GM12878 (cell line): Measurements from ENCODE around the gene MAGEA9. TPM values are rescaled to one million over a fixed set of nuclear protein-coding genes. Genes with fewer than 3 reads are reported as not detected.

Experiments
- ATAC-seq: fragments of 200-7000 bp; cut with Tn5 transposase; 3 replicates; pipeline ENCODE4 v1.9.1; 2020; ENCODE audit warnings: mild to moderate bottlenecking, moderate library complexity
- BruUV-seq: library from RNA; stranded (reverse); fragments of 400-500 nt; replicated peaks from 2 replicates; lab custom pipeline; 2021; lab: Mats Ljungman, UMichigan
- CTCF ChIA-PET: fragments of 300-600 bp; sonication (Branson Sonifier 250); formaldehyde crosslinking; extraction: SDS; loops from one replicate; lab custom pipeline; 2021; ENCODE audit warnings: inconsistent platforms; lab: Yijun Ruan, JAX
- POLR2A ChIA-PET: fragments of 350-600 bp; formaldehyde crosslinking; extraction: SDS; loops from one replicate; lab custom pipeline; 2021; ENCODE audit warnings: inconsistent platforms; lab: Charles Lee
- RAD21 ChIA-PET: fragments of 300-600 bp; sonication (Branson Sonifier 250); formaldehyde crosslinking; loops from one replicate; lab custom pipeline; 2023; ENCODE audit warnings: antibody characterized with exemption; ENCODE audit not compliant: unreplicated experiment; lab: Charles Lee
- SMC1A ChIA-PET: fragments of 300-600 bp; sonication (Branson Sonifier 250); formaldehyde crosslinking; loops from one replicate; lab custom pipeline; 2023; ENCODE audit not compliant: unreplicated experiment, uncharacterized antibody; lab: Charles Lee
- DNase-seq: peaks from one replicate; pipeline ENCODE4 v3.0.0-alpha.2; 2011; ENCODE audit warnings: low read depth, low spot score
- FAIRE-seq: peaks from 3 replicates; lab custom pipeline; 2011; peaks lifted over from hg19 to GRCh38; lab: Jason Lieb, UNC
- H2AFZ ChIP-seq: 2 replicates; pipeline ENCODE4 v1.6.0; 2011; ENCODE audit warnings: low read depth, low read length, control low read depth; ENCODE audit not compliant: control insufficient read depth
- H3K27ac ChIP-seq: 2 replicates; pipeline ENCODE4 v1.5.1; 2011; ENCODE audit warnings: control low read depth; ENCODE audit not compliant: control insufficient read depth, insufficient read depth
- H3K27me3 ChIP-seq, 2 experiments: replicated peaks in 1 of 2; 2 replicates each; pipeline versions ENCODE4 v1.6.0 to v1.6.1; 2011; ENCODE audit warnings: low read length in 1 of 2; ENCODE audit not compliant: control insufficient read depth in 2 of 2, insufficient read depth in 2 of 2
- H3K36me3 ChIP-seq, 2 experiments: 2 replicates each; pipeline ENCODE4 v1.5.1; 2011; ENCODE audit warnings: low read length in 1 of 2; ENCODE audit not compliant: control insufficient read depth in 2 of 2, insufficient read depth in 2 of 2
- H3K4me1 ChIP-seq: 2 replicates; pipeline ENCODE4 v1.6.1; 2011; ENCODE audit warnings: mild to moderate bottlenecking, low read length, moderate library complexity, mixed read lengths; ENCODE audit not compliant: control insufficient read depth, insufficient read depth
- H3K4me2 ChIP-seq: 2 replicates; pipeline ENCODE4 v1.6.0; 2011; ENCODE audit warnings: control low read depth; ENCODE audit not compliant: control insufficient read depth, insufficient read depth
- H3K4me3 ChIP-seq: fragments of 200-600 bp; sonication (generic); 2 replicates; pipeline ENCODE4 v1.5.1; 2016
- H3K79me2 ChIP-seq: 2 replicates; pipeline ENCODE4 v1.6.0; 2011; ENCODE audit warnings: low read length; ENCODE audit not compliant: control insufficient read depth, insufficient read depth
- H3K9ac ChIP-seq: 2 replicates; pipeline ENCODE4 v1.8.0; 2011; ENCODE audit warnings: low read length, control low read depth, mixed read lengths; ENCODE audit not compliant: control insufficient read depth, insufficient read depth
- H3K9me3 ChIP-seq: replicated peaks from 3 replicates; pipeline ENCODE4 v1.5.1; 2011; ENCODE audit warnings: mild to moderate bottlenecking, low read length; ENCODE audit not compliant: control insufficient read depth, insufficient read depth
- H4K20me1 ChIP-seq: 2 replicates; pipeline ENCODE4 v1.6.0; 2011; ENCODE audit not compliant: control insufficient read depth, insufficient read depth
- ASH2L ChIP-seq: fragments of 300-600, 200-600 bp; sonication (generic); IDR thresholded peaks from 2 replicates; pipeline ENCODE4 v1.6.1; 2017; ENCODE audit warnings: low read depth, mild to moderate bottlenecking, borderline replicate concordance
- ATF7 ChIP-seq: fragments of 450-650 bp; IDR thresholded peaks from 2 replicates; pipeline ENCODE4 v1.6.1; 2016; ENCODE audit warnings: low read depth, mild to moderate bottlenecking
- CBFB ChIP-seq: IDR thresholded peaks from 2 replicates; pipeline ENCODE4 v1.6.1; 2016; ENCODE audit warnings: antibody characterized with exemption, low read depth
- CREM ChIP-seq: IDR thresholded peaks from 2 replicates; pipeline ENCODE4 v1.6.1; 2014; ENCODE audit warnings: antibody characterized with exemption, low read depth
- E2F4 ChIP-seq: IDR thresholded peaks from 2 replicates; pipeline ENCODE4 v1.6.1; 2012; ENCODE audit warnings: low read depth, low read length, improper control_type of control experiment
- ETV6 ChIP-seq, 2 experiments: fragments of 450-650 bp in 1 of 2; IDR thresholded peaks in 1 of 2; conservative IDR thresholded peaks in 1 of 2; 2 replicates each; pipeline ENCODE4 v1.6.1; 2014; ENCODE audit warnings: antibody characterized with exemption in 1 of 2, borderline replicate concordance in 1 of 2, low read depth in 1 of 2, mild to moderate bottlenecking in 1 of 2, moderate library complexity in 1 of 2
- FOS ChIP-seq: IDR thresholded peaks from 3 replicates; pipeline ENCODE4 v1.6.1; 2011; ENCODE audit warnings: borderline replicate concordance; ENCODE audit not compliant: insufficient read length; ENCODE audit errors: extremely low read depth
- FOXK2 ChIP-seq: fragments of 450-650 bp; IDR thresholded peaks from 2 replicates; pipeline ENCODE4 v1.6.1; 2017; ENCODE audit warnings: mild to moderate bottlenecking, moderate library complexity
- GABPA ChIP-seq: IDR thresholded peaks from 2 replicates; pipeline ENCODE4 v1.6.1; 2014; ENCODE audit warnings: antibody characterized with exemption, low read depth, mild to moderate bottlenecking, inconsistent platforms
- NFXL1 ChIP-seq: fragments of 450-650 bp; IDR thresholded peaks from 2 replicates; pipeline ENCODE4 v1.6.1; 2017; ENCODE audit warnings: antibody characterized with exemption, mild to moderate bottlenecking, borderline replicate concordance
- PBX3 ChIP-seq: IDR thresholded peaks from 2 replicates; pipeline ENCODE4 v1.6.1; 2011; ENCODE audit warnings: mild to moderate bottlenecking, low read depth, low read length, moderate library complexity; ENCODE audit not compliant: insufficient replicate concordance
- POLR2AphosphoS2 ChIP-seq: IDR thresholded peaks from 2 replicates; pipeline ENCODE4 v1.6.1; 2011; ENCODE audit warnings: low read depth, mild to moderate bottlenecking, low read length, improper control_type of control experiment, moderate library complexity
- RCOR1 ChIP-seq: conservative IDR thresholded peaks from 2 replicates; pipeline ENCODE4 v1.6.1; 2012; ENCODE audit warnings: low read depth, low read length, improper control_type of control experiment
- RELB ChIP-seq: fragments of 450-650 bp; IDR thresholded peaks from 2 replicates; pipeline ENCODE4 v1.6.1; 2017; ENCODE audit warnings: low read depth, mild to moderate bottlenecking, moderate library complexity
- SREBF1 ChIP-seq: IDR thresholded peaks from 2 replicates; pipeline ENCODE4 v1.6.1; 2012; ENCODE audit warnings: mild to moderate bottlenecking, low read length
- TCF3 ChIP-seq: IDR thresholded peaks from 2 replicates; pipeline ENCODE4 v1.6.1; 2012; ENCODE audit warnings: low read depth, mild to moderate bottlenecking, low read length, borderline replicate concordance; ENCODE audit not compliant: insufficient read depth
- USF1 ChIP-seq: IDR thresholded peaks from 2 replicates; pipeline ENCODE4 v1.6.1; 2011; ENCODE audit warnings: borderline replicate concordance, low read depth, mild to moderate bottlenecking, moderate library complexity, mixed read lengths, low read length; ENCODE audit not compliant: insufficient read depth; ENCODE audit errors: extremely low read length
- ZBED1 ChIP-seq: IDR thresholded peaks from 2 replicates; pipeline ENCODE4 v1.6.1; 2016; ENCODE audit warnings: borderline replicate concordance
- ZNF24 ChIP-seq: fragments of 450-650 bp; IDR thresholded peaks from 2 replicates; pipeline ENCODE4 v1.6.1; 2017; ENCODE audit warnings: antibody characterized with exemption, mild to moderate bottlenecking
- WGBS: methylation state at CpG from one replicate; pipeline ENCODE4 v1.1.6; 2016; ENCODE audit warnings: low lambda C conversion rate; ENCODE audit not compliant: insufficient replicate concordance, insufficient coverage; ENCODE audit errors: missing lambda C conversion rate; 5-methylcytosine and 5-hydroxymethylcytosine counted together
- in situ Hi-C: fragments of 300-500 bp; cut with MboI; formaldehyde crosslinking; loops from 9 replicates; pipeline ENCODE4 v1.14.3; 2018; ENCODE audit warnings: mixed read lengths
- intact Hi-C: fragments of 100-400 bp; cut with micrococcal nuclease; formaldehyde crosslinking; loops from one replicate; pipeline ENCODE4 v1.14.2; 2022; ENCODE audit not compliant: unreplicated experiment
- polyA plus RNA-seq, 11 experiments: library from polyadenylated mRNA; depleted of rRNA in 4 of 11; unstranded in 6 of 11; stranded (reverse) in 5 of 11; fragments of >200 nt; fragmentation: Nextera tagmentation in 4 of 11; fragmentation: Illumina TruSeq in 1 of 11; extraction: Ambion mirVana in 4 of 11; extraction: Trizol in 1 of 11; gene quantifications; 1 replicate in 1 of 11; 2 replicates in 10 of 11; pipeline versions ENCODE4 v1.2.1 to v1.2.3, GENCODE V29; 2011 to 2016; ENCODE audit warnings: inconsistent platforms in 2 of 11, missing spikeins in 2 of 11, low read depth in 1 of 11
- total RNA-seq, 4 experiments: library from RNA; depleted of rRNA in 3 of 4; stranded (reverse); fragments of >200 nt in 3 of 4; fragmentation: Illumina TruSeq in 1 of 4; extraction: Trizol in 1 of 4; gene quantifications; 2 replicates each; pipeline versions ENCODE4 v1.2.1 to v1.2.3, GENCODE V29; 2013 to 2021

The MAGEA9 gene
- total and polyA plus RNA-seq, 10 of the 15 experiments (the other 5 are each of a cell fraction or from before 2014, with no cell fraction given), result not detected

GRCh38 chrX:149799095-149799714 is 17.5 kb downstream of the MAGEA9 start:
- no peaks in the 10 kb centered on the region for H3K9me3 ChIP-seq
- intact Hi-C loops (no loop called here), in situ Hi-C loops (no loop called here)
- H3K36me3 ChIP-seq, result no peaks in the 10 kb centered on the region
- H3K27ac ChIP-seq, result peak overlapping the region; percentile 35; the same call in 1 of the 2 replicates
- H3K9ac ChIP-seq, result no peak overlapping the region
- no TSS peak for BruUV-seq
- ATAC-seq (peak; percentile 43), DNase-seq (peak; percentile 47), FAIRE-seq (no peak)
- peaks cover 3% of the 10 kb centered on the region; the same call in 1 of the 2 replicates for H3K4me1 ChIP-seq
- H2AFZ ChIP-seq, result no peak overlapping the region
- ChIA-PET SMC1A (interaction anchor here (0.7 to 2.4 kb wide), 7 partner anchors 9 to 287 kb away, joined by 3 to 6 read pairs (median 4); no protein-coding TSS in a partner anchor), CTCF (interaction anchor here (0.8 to 1.1 kb wide), 4 partner anchors 11 to 31 kb away, joined by 3 to 4 read pairs (median 3); no protein-coding TSS in a partner anchor), RAD21 (interaction anchor here (0.7 to 3.9 kb wide), 5 partner anchors 8 to 151 kb away, joined by 3 to 10 read pairs (median 3); no protein-coding TSS in a partner anchor), POLR2A (interaction anchor here (0.9 to 1.4 kb wide), 4 partner anchors 19 to 140 kb away, joined by 3 to 4 read pairs (median 4); partner anchors contain the start of gene EOLA2)
- H4K20me1 ChIP-seq, result no peaks in the 10 kb centered on the region
- H3K4me2 ChIP-seq, result no peak overlapping the region
- no peak overlapping the region for H3K4me3 ChIP-seq
- H3K27me3 ChIP-seq, result no peaks in the 10 kb centered on the region
- 2% methylated on average over 6 of the region's 6 CpGs for WGBS
- no peaks in the 10 kb centered on the region for H3K79me2 ChIP-seq
- TF ChIP-seq ZNF24, result peak; percentile 96
- TF ChIP-seq E2F4, result no peak
- peak; percentile 85; the same call in 1 of the 2 replicates for TF ChIP-seq RELB
- no peak for TF ChIP-seq FOS
- TF ChIP-seq PBX3, result no peak
- TF ChIP-seq SREBF1, result no peak
- TF ChIP-seq GABPA, result no peak
- no peak for TF ChIP-seq TCF3
- TF ChIP-seq CBFB, result no peak
- no peak for TF ChIP-seq CREM
- TF ChIP-seq NFXL1, result no peak
- no peak for TF ChIP-seq POLR2AphosphoS2
- no peak for TF ChIP-seq RCOR1
- no peak for TF ChIP-seq ZBED1
- 0 out of 2 replicates have a peak, but pooled peaks have one; percentile 27 for TF ChIP-seq ATF7
- no peak for TF ChIP-seq USF1
- TF ChIP-seq FOXK2, result no peak
- peak in 1 of 2 experiments; percentile 64; a peak in 2 of 4 replicates for TF ChIP-seq ETV6 (conservative IDR thresholded peaks at IDR 0.05 in 1 of 2, IDR thresholded peaks at IDR 0.05 in 1 of 2; ENCODE audit: borderline replicate concordance in 1 of 2, low read depth in 1 of 2)
- TF ChIP-seq ASH2L, result no peak
